Upper lobe of right lung (tissue), 1 donor: Measurements from ENCODE around the gene WDR35. TPM values are rescaled to one million over a fixed set of nuclear protein-coding genes. Genes with fewer than 3 reads are reported as not detected.

Source experiments
- ATAC-seq: fragments of 200-7000 bp; cut with Tn5 transposase; one replicate; pipeline ENCODE4 v1.9.1; 2020; ENCODE audit warnings: mild to moderate bottlenecking, moderate library complexity
- DNase-seq: peaks from one replicate; pipeline ENCODE4 v3.0.0-alpha.2; 2020
- H3K27ac ChIP-seq: fragments of 200-600 bp; one replicate; pipeline ENCODE4 v1.8.0; 2022
- H3K27me3 ChIP-seq: fragments of 200-600 bp; one replicate; pipeline ENCODE4 v1.8.0; 2022; ENCODE audit warnings: mild to moderate bottlenecking
- H3K36me3 ChIP-seq: fragments of 200-600 bp; one replicate; pipeline ENCODE4 v1.8.0; 2022
- H3K4me1 ChIP-seq: fragments of 200-600 bp; one replicate; pipeline ENCODE4 v1.8.0; 2022
- H3K4me3 ChIP-seq: fragments of 200-600 bp; one replicate; pipeline ENCODE4 v1.8.0; 2022; ENCODE audit warnings: mild to moderate bottlenecking
- H3K9me3 ChIP-seq: fragments of 200-600 bp; one replicate; pipeline ENCODE4 v1.8.0; 2022
- CTCF ChIP-seq: fragments of 200-600 bp; IDR thresholded peaks from one replicate; pipeline ENCODE4 v1.8.0; 2022; ENCODE audit warnings: antibody characterized with exemption
- intact Hi-C: fragments of 100-400 bp; cut with DNase I; formaldehyde crosslinking; loops from one replicate; pipeline ENCODE4 v1.11.0; 2022
- total RNA-seq: library from RNA; stranded (reverse); fragmentation: NEBNext Ultra II Directional; extraction: Animal tissue kit (Norgen Biotek cat#: 25700); gene quantifications from one replicate; pipeline ENCODE4 v1.2.1, GENCODE V29; 2021
- donor health status: DM: no; HTN: yes; CAD: no; lungs with severe emphysema.

The WDR35 gene
- total RNA-seq, 1 donor from 2014 or later: 7.3 TPM

- peaks cover 4% of the 10 kb centered on the region for H3K36me3 ChIP-seq
- intact Hi-C loops: no loop called here
- no peak for TF ChIP-seq CTCF
- ATAC-seq: no peak
- DNase-seq: no peak
- no peak overlapping the region for H3K4me3 ChIP-seq
- no peaks in the 10 kb centered on the region for H3K27me3 ChIP-seq
- H3K27ac ChIP-seq: no peak overlapping the region
- no peaks in the 10 kb centered on the region for H3K4me1 ChIP-seq
- no peaks in the 10 kb centered on the region for H3K9me3 ChIP-seq
Measured at GRCh38 chr2:19916385-19916950, 73.4 kb downstream of the WDR35 start.

GRCh38 chr2:19914266-19914975, 75.5 kb downstream of the WDR35 start:
- DNase-seq (no peak), ATAC-seq (no peak)
- Histone ChIP-seq H3K4me3 (no peak overlapping the region), H3K27ac (no peak overlapping the region), H3K9me3 (no peaks in the 10 kb centered on the region), H3K27me3 (no peaks in the 10 kb centered on the region), H3K36me3 (peaks cover 4% of the 10 kb centered on the region), H3K4me1 (no peaks in the 10 kb centered on the region)
- TF ChIP-seq CTCF: no peak
- intact Hi-C loops: no loop called here

- intact Hi-C loops: no loop called here
- no peak for ATAC-seq
Measured at GRCh38 chr2:19911808-19912509, 77.9 kb downstream of the WDR35 start.

GRCh38 chr2:19902216-19902740, 87.6 kb downstream of the WDR35 start:
- H3K27me3 ChIP-seq: no peaks in the 10 kb centered on the region
- H3K4me3 ChIP-seq: peak overlapping the region; percentile 72
- DNase-seq (no peak), ATAC-seq (no peak)
- no peaks in the 10 kb centered on the region for H3K36me3 ChIP-seq
- peaks cover 33% of the 10 kb centered on the region for H3K4me1 ChIP-seq
- peak overlapping the region; percentile 96 for H3K27ac ChIP-seq
- intact Hi-C loops: no loop called here
- H3K9me3 ChIP-seq: no peaks in the 10 kb centered on the region
- no peak for TF ChIP-seq CTCF

More at GRCh38 chr2:19911808-19912509, 77.9 kb downstream of the WDR35 start:
- H3K9me3 ChIP-seq: no peaks in the 10 kb centered on the region
- H3K27me3 ChIP-seq: no peaks in the 10 kb centered on the region
- H3K4me3 ChIP-seq: no peak overlapping the region
- H3K4me1 ChIP-seq: no peaks in the 10 kb centered on the region
- no peak for TF ChIP-seq CTCF
- no peak overlapping the region for H3K27ac ChIP-seq
- DNase-seq: no peak
- H3K36me3 ChIP-seq: peaks cover 4% of the 10 kb centered on the region

GRCh38 chr2:19901442-19902215, 88.3 kb downstream of the WDR35 start, which contains the start of gene TTC32:
TTC32 (minus strand) TSS chr2:19901983; CDS start chr2:19901854, 129 bp downstream.
- TF ChIP-seq CTCF: no peak
- H3K4me1 ChIP-seq: peaks cover 33% of the 10 kb centered on the region
- no peaks in the 10 kb centered on the region for H3K9me3 ChIP-seq
- intact Hi-C loops: no loop called here
- peak within 1 kb of the TSS; percentile 72 for H3K4me3 ChIP-seq
- peak within 1 kb of the TSS; percentile 96 for H3K27ac ChIP-seq
- peak; percentile 96 for DNase-seq
- peak; percentile 97 for ATAC-seq
- H3K27me3 ChIP-seq: no peaks in the 10 kb centered on the region
- H3K36me3 ChIP-seq: no peaks in the 10 kb centered on the region
